Measurements from ENCODE around the gene CRYAB. TPM values are rescaled to one million over a fixed set of nuclear protein-coding genes. Genes with fewer than 3 reads are reported as not detected.

The CRYAB gene
- total and polyA plus RNA-seq, 5 experiments from 2014 or later = not detected

DNA sequence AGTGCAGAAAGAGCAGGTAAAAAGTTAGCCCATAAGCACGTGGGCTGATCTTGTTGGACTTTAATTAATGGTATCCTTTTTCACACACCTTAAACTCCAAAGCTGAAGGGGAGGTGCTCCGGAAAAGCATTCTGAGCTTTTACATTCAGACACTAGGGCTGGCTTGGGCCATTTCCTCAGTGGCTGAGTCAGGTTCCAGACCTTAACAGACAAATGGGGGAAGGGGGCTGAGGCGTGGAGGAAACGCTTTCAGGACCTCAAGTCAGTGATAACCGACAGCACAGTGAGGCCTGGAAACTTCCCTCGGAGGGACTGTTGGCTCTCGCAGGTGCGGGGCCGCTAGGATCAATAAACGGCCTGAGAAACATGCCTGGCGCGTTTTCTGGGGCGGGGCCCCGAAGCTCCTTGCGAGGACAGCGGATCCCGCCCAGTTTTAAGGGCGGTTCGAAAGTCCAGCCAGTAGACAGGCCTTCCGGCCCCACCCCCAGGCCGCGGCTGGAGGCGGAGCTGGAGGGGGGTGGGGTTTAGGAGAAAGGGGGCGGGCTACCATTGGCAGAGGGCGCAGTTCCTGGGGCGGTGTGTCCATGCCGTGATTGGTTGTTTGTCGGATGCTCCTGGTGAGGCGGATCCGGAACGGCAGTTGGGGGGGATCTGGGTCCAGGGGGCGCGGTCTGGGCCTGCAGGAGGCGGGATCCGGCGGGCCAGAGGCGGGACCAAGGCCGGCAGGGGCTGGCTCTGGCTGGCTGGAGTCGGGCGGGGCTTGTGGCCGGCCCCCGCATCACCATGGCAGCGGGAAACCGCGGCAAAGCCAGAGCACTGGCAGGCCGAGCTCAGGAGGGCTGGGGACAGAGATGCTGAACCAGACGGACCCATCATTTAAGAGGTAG is 15.2 kb upstream of the CRYAB start:
- Mint-ChIP-seq H3K27ac (peak overlapping the region; percentile 70 to 96 (median 95)), H3K4me1 (peaks cover 2 to 17% (median 16%) of the 10 kb centered on the region in 4 donors), H3K36me3 (no peaks in the 10 kb centered on the region), H3K27me3 (no peaks in the 10 kb centered on the region), H3K9me3 (no peaks in the 10 kb centered on the region), H3K4me3 (peak overlapping the region; percentile 82 to 91 (median 87))
- peak; percentile 90 to 98 (median 95) for DNase-seq
- ATAC-seq = peak; percentile 88 to 89
- POLR2A ChIA-PET = interaction anchor here (0.7 to 2.6 kb wide), 12 partner anchors 10 to 1388 kb away, joined by 3 to 28 read pairs (median 6); partner anchors contain the start of genes ALG9, CFAP68, DIXDC1 and DLAT

- ATAC-seq (no peak), DNase-seq (no peak)
- H3K4me3 Mint-ChIP-seq = peak overlapping the region; percentile 69 to 91 (median 85)
- POLR2A ChIA-PET = interaction anchor here (1.3 to 2.6 kb wide), 8 partner anchors 10 to 1388 kb away, joined by 3 to 28 read pairs (median 10); partner anchors contain the start of genes ALG9, CFAP68, DIXDC1 and DLAT
- H3K27me3 Mint-ChIP-seq = peaks cover 0 to 5% (median 0%) of the 10 kb centered on the region in 5 donors
- H3K9me3 Mint-ChIP-seq = no peaks in the 10 kb centered on the region
- peak overlapping the region in 8 of 10 donors; percentile 27 to 96 (median 95) for H3K27ac Mint-ChIP-seq
- H3K4me1 Mint-ChIP-seq = peaks cover 2 to 17% (median 16%) of the 10 kb centered on the region in 4 donors
- no peaks in the 10 kb centered on the region for H3K36me3 Mint-ChIP-seq
Observed at GRCh38 chr11:111925953-111926352, 14.4 kb upstream of the CRYAB start.

- Mint-ChIP-seq H3K27ac (peak overlapping the region in 1 of 10 donors; percentile 57), H3K27me3 (peaks cover 0 to 8% (median 1%) of the 10 kb centered on the region in 5 donors), H3K9me3 (no peaks in the 10 kb centered on the region), H3K36me3 (no peaks in the 10 kb centered on the region), H3K4me3 (no peak overlapping the region), H3K4me1 (peaks cover 2 to 17% (median 16%) of the 10 kb centered on the region in 4 donors)
- POLR2A ChIA-PET = no interaction called here
- ATAC-seq (no peak), DNase-seq (no peak)
Observed at GRCh38 chr11:111923951-111924350, 12.4 kb upstream of the CRYAB start.

- ATAC-seq (no peak), DNase-seq (no peak)
- Mint-ChIP-seq H3K9me3 (no peaks in the 10 kb centered on the region), H3K4me1 (peaks cover 2 to 17% (median 16%) of the 10 kb centered on the region in 4 donors), H3K27me3 (peaks cover 0 to 8% (median 1%) of the 10 kb centered on the region in 5 donors), H3K27ac (peak overlapping the region in 1 of 10 donors; percentile 57), H3K36me3 (no peaks in the 10 kb centered on the region), H3K4me3 (no peak overlapping the region)
- POLR2A ChIA-PET = no interaction called here
Observed at GRCh38 chr11:111923351-111923788, 11.8 kb upstream of the CRYAB start.

- Mint-ChIP-seq H3K4me1 (peaks cover 2 to 17% (median 16%) of the 10 kb centered on the region in 4 donors), H3K36me3 (no peaks in the 10 kb centered on the region), H3K4me3 (no peak overlapping the region), H3K27ac (no peak overlapping the region), H3K9me3 (no peaks in the 10 kb centered on the region), H3K27me3 (peaks cover 0 to 13% (median 5%) of the 10 kb centered on the region in 5 donors)
- POLR2A ChIA-PET = no interaction called here
- DNase-seq (no peak), ATAC-seq (no peak)
Observed at GRCh38 chr11:111922803-111923202, 11.2 kb upstream of the CRYAB start.

DNA sequence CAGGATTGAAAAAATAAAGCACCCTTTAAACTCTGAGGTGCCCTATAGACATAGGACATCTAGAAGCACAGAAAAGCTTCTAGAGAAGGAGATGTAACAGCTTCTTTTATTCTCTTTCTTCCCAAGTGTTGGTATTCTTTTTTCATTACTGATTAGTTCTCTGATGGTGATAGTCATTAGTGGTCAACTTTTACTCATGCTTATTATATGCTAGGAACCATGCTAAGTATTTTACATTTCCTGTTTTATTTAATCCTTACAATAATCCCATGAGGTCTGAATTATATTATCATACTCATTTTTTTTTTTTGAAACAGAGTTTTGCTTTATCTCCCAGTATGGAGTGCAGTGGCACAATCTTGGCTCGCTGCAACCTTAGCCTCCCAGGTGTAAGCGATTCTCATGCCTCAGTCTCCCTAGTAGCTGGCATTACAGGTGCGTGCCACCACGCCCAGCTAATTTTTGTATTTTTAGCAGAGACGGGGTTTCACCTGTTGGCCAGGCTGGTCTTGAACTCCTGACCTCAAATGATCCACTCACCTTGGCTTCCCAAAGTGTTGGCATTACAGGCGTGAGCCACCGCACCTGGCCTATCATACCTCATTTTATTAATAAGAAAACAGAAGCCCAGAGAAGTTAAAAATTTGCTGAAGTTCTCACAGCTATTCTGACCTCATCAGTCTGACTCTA is 10.1 kb upstream of the CRYAB start:
- POLR2A ChIA-PET = interaction anchor here (0.7 kb wide), 1 partner anchor 35 kb away, joined by 3 read pairs; no protein-coding TSS in a partner anchor
- Mint-ChIP-seq H3K27ac (no peak overlapping the region), H3K27me3 (peaks cover 0 to 17% (median 14%) of the 10 kb centered on the region in 5 donors), H3K9me3 (no peaks in the 10 kb centered on the region), H3K4me3 (no peak overlapping the region), H3K36me3 (no peaks in the 10 kb centered on the region), H3K4me1 (peaks cover 0 to 10% (median 9%) of the 10 kb centered on the region in 4 donors)
- ATAC-seq (no peak), DNase-seq (no peak)

DNA sequence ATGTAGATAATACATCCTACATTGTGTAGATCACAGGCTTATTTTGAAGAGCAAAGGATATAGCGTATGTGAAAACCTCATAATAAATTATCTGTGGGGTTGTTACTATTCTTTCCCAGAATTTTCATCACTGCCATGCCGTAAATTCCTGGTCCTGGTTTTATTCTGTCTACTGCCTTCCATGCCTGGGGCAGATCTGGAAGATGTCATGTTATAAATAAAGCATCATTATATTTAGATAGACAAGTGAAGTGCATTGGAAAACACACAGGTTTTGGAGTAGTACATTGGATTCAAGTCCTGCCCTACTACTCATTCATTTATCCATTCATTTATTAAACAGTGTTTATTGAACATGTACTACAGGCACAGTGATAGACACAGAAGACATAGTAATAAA is 9.3 kb upstream of the CRYAB start:
- Mint-ChIP-seq H3K9me3 (no peaks in the 10 kb centered on the region), H3K4me3 (no peak overlapping the region), H3K36me3 (no peaks in the 10 kb centered on the region), H3K27me3 (peaks cover 6 to 24% (median 22%) of the 10 kb centered on the region in 5 donors), H3K27ac (no peak overlapping the region), H3K4me1 (peaks cover 0 to 4% (median 3%) of the 10 kb centered on the region in 4 donors)
- DNase-seq = no peak
- no peak for ATAC-seq
- POLR2A ChIA-PET = no interaction called here

GRCh38 chr11:111918390-111919256 is 7.1 kb upstream of the CRYAB start, which contains the start of gene C11orf52:
C11orf52 (plus strand) TSS chr11:111918913; CDS start chr11:111918973, 60 bp downstream.
- H3K4me1 Mint-ChIP-seq = no peaks in the 10 kb centered on the region
- H3K4me3 Mint-ChIP-seq = no peak within 1 kb of the TSS
- no peaks in the 10 kb centered on the region for H3K9me3 Mint-ChIP-seq
- POLR2A ChIA-PET = no interaction called here
- ATAC-seq (no peak), DNase-seq (no peak)
- H3K27ac Mint-ChIP-seq = peak within 1 kb of the TSS in 1 of 10 donors; percentile 27
- H3K36me3 Mint-ChIP-seq = no peaks in the 10 kb centered on the region
- peaks cover 16 to 46% (median 35%) of the 10 kb centered on the region in 5 donors for H3K27me3 Mint-ChIP-seq

DNA sequence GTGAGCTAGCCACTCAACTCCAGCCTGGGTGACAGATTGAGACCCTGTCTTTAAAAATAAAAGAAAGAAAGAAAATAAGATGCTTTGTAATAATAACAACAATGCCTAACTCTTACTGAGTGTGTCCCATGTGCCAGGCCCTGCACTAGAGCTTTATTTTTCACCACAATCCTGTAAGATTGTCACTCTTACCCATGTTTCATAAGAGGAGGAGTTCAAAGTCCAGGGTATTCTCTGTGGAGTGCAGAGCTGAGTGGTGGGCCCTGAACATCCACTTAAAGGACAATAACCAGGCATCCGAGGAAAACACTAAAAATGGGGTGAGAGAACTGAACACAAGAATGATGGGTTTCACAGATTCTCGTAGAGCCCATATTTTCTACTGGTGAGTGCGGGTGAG is 6.2 kb upstream of the CRYAB start:
- Mint-ChIP-seq H3K27me3 (peaks cover 19 to 54% (median 35%) of the 10 kb centered on the region in 5 donors), H3K27ac (no peak overlapping the region), H3K4me3 (no peak overlapping the region), H3K4me1 (peaks cover 0 to 3% (median under 1%) of the 10 kb centered on the region in 4 donors), H3K36me3 (no peaks in the 10 kb centered on the region), H3K9me3 (no peaks in the 10 kb centered on the region)
- ATAC-seq (no peak), DNase-seq (no peak)
- POLR2A ChIA-PET = no interaction called here

- no peaks in the 10 kb centered on the region for H3K36me3 Mint-ChIP-seq
- no peaks in the 10 kb centered on the region for H3K9me3 Mint-ChIP-seq
- DNase-seq = no peak
- H3K4me1 Mint-ChIP-seq = peaks cover 0 to 3% (median under 1%) of the 10 kb centered on the region in 4 donors
- POLR2A ChIA-PET = no interaction called here
- no peak for ATAC-seq
- peaks cover 19 to 58% (median 35%) of the 10 kb centered on the region in 5 donors for H3K27me3 Mint-ChIP-seq
- no peak overlapping the region for H3K27ac Mint-ChIP-seq
- no peak overlapping the region for H3K4me3 Mint-ChIP-seq
Observed at GRCh38 chr11:111917312-111917711, 5.7 kb upstream of the CRYAB start.

DNA sequence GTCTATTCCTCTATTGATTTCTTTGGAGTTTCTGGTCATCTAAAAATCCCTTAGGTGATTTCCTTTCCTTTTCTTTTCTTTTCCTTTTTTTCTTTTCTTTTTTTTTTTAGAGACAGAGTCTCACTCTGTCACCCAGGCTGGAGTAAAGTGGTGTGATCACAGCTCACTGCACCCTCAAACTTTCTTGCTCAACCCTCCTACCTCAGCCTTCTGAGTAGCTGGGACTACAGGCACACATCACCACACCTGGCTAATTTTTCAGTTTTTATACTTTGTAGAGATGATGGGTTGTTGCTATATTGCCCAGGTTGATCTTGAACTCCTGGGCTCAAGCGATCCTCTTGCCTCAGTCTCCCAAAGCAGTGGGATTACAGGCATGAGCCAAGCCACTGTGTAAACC is 5.2 kb upstream of the CRYAB start:
- POLR2A ChIA-PET = no interaction called here

GRCh38 chr11:111913997-111914396 is 2.4 kb upstream of the CRYAB start:
- no peaks in the 10 kb centered on the region for H3K9me3 Mint-ChIP-seq
- H3K36me3 Mint-ChIP-seq = peaks cover 0 to 4% (median 0%) of the 10 kb centered on the region in 3 donors
- no peak for DNase-seq
- H3K4me1 Mint-ChIP-seq = peaks cover 0 to 3% (median under 1%) of the 10 kb centered on the region in 4 donors
- POLR2A ChIA-PET = no interaction called here
- peaks cover 28 to 77% (median 43%) of the 10 kb centered on the region in 5 donors for H3K27me3 Mint-ChIP-seq
- ATAC-seq = no peak
- H3K27ac Mint-ChIP-seq = no peak overlapping the region
- no peak overlapping the region for H3K4me3 Mint-ChIP-seq

More for the DNA sequence above, 5.2 kb upstream of the CRYAB start:
- peaks cover 0 to 3% (median under 1%) of the 10 kb centered on the region in 4 donors for H3K4me1 Mint-ChIP-seq
- no peak overlapping the region for H3K4me3 Mint-ChIP-seq
- no peaks in the 10 kb centered on the region for H3K9me3 Mint-ChIP-seq
- no peak for ATAC-seq
- no peaks in the 10 kb centered on the region for H3K36me3 Mint-ChIP-seq
- peaks cover 19 to 63% (median 40%) of the 10 kb centered on the region in 5 donors for H3K27me3 Mint-ChIP-seq
- H3K27ac Mint-ChIP-seq = peak overlapping the region in 1 of 10 donors; percentile 37
- DNase-seq = no peak

Data from naive thymus-derived CD8-positive, alpha-beta T cell (primary cell).